GM21619 (cell line): ENCODE results near the gene RYK.

Source experiments
- ATAC-seq: cut with Tn5 transposase; IDR thresholded peaks from one replicate; pipeline ENCODE4 v1.9.1; 2021; ENCODE audit not compliant: unreplicated experiment

The RYK gene

GRCh38 chr3:134155446-134155845 is 95.2 kb downstream of the RYK start:
- ATAC-seq: no peak

- ATAC-seq: no peak
Observed at GRCh38 chr3:134153761-134154160, 96.9 kb downstream of the RYK start.

GRCh38 chr3:134150476-134150875 is 100.2 kb downstream of the RYK start:
- ATAC-seq: no peak

GRCh38 chr3:134149286-134149685 is 101.4 kb downstream of the RYK start:
- ATAC-seq: no peak

GRCh38 chr3:134148534-134148933 is 102.1 kb downstream of the RYK start:
- no peak for ATAC-seq

- no peak for ATAC-seq
Observed at GRCh38 chr3:134147411-134147810, 103.2 kb downstream of the RYK start.

GRCh38 chr3:134146666-134147065 is 104.0 kb downstream of the RYK start:
- ATAC-seq: no peak

- ATAC-seq: no peak
Observed at GRCh38 chr3:134145183-134145582, 105.5 kb downstream of the RYK start.

GRCh38 chr3:134144694-134145093 is 106.0 kb downstream of the RYK start:
- no peak for ATAC-seq

GRCh38 chr3:134143828-134144401 is 106.7 kb downstream of the RYK start:
- no peak for ATAC-seq

- ATAC-seq: no peak
Observed at GRCh38 chr3:134136604-134137003, 114.1 kb downstream of the RYK start.

- ATAC-seq: no peak
Observed at GRCh38 chr3:134134698-134135415, 115.8 kb downstream of the RYK start.

- no peak for ATAC-seq
Observed at GRCh38 chr3:134134240-134134639, 116.4 kb downstream of the RYK start.

- ATAC-seq: no peak
Observed at GRCh38 chr3:134132961-134133360, 117.7 kb downstream of the RYK start.

GRCh38 chr3:134126153-134126552 is 124.5 kb downstream of the RYK start:
- no peak for ATAC-seq

- no peak for ATAC-seq
Observed at GRCh38 chr3:134114726-134115125, 135.9 kb downstream of the RYK start.

GRCh38 chr3:134111616-134112015 is 139.0 kb downstream of the RYK start:
- no peak for ATAC-seq

- no peak for ATAC-seq
Observed at GRCh38 chr3:134110963-134111362, 139.7 kb downstream of the RYK start.
